NCI-H345 treated with DMSO at 0.1 percent for 48 hours (cell line): ENCODE results near the gene SAMD14.

Source experiments
- DNase-seq: peaks from one replicate; lab custom pipeline; 2025; ENCODE audit not compliant: unreplicated experiment; lab: John Stamatoyannopoulos, UW

The SAMD14 gene

DNA sequence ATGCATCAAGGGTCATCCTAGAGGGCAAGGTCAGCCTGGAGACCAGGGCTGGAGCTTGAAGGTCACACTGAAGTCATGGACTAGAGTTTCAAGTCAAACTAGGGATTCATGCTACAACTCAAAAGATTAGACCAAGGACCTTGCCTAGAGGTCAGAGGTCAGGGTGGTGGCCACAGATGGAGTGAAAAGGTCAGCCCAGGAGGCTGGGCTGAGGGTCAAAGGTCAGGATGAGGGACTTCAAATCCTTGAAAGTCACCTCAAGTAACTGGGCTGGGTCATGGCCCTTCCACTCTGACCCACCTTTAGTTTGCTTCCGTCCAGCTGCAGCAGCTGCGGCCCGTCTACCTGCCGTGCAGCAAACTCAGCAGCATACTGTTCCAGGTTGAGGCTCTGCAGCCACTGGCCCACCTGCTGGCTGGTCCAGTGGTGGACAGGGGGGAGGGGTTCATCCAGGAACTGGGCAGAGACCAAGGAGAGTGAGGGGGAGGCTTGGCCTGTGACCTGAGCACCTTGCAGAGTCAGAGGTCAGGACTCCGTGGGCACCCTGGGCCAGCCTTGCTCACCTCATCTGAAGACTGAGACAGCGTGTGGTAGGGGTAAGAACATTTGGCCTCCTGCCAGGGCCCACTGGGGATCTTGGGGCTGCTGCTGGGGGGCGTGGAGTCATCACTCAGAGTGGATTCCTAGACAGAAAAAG lies 16.2 kb downstream of the SAMD14 start:
- DNase-seq: no peak

DNA sequence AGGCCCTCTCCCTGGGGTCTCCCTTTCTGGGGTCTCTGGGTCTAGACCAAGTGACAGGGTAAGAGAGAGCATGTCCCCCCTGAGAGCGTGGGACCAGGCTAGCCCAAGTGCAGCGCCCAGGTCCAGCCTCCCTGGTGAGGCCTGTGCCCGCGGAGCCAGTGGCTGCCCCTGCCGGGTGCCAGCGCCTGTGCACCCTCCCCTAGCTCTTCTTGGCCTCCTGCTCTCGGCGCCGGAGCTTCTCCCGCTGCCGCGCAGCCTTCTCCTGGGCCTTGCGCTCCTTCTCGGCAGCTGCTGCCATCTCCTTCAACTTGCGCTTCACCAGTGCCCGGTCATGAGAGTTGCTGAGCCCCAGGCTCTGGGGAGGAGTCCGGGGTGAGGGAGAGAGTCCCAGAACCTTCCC lies 17.3 kb downstream of the SAMD14 start:
- DNase-seq: no peak

DNA sequence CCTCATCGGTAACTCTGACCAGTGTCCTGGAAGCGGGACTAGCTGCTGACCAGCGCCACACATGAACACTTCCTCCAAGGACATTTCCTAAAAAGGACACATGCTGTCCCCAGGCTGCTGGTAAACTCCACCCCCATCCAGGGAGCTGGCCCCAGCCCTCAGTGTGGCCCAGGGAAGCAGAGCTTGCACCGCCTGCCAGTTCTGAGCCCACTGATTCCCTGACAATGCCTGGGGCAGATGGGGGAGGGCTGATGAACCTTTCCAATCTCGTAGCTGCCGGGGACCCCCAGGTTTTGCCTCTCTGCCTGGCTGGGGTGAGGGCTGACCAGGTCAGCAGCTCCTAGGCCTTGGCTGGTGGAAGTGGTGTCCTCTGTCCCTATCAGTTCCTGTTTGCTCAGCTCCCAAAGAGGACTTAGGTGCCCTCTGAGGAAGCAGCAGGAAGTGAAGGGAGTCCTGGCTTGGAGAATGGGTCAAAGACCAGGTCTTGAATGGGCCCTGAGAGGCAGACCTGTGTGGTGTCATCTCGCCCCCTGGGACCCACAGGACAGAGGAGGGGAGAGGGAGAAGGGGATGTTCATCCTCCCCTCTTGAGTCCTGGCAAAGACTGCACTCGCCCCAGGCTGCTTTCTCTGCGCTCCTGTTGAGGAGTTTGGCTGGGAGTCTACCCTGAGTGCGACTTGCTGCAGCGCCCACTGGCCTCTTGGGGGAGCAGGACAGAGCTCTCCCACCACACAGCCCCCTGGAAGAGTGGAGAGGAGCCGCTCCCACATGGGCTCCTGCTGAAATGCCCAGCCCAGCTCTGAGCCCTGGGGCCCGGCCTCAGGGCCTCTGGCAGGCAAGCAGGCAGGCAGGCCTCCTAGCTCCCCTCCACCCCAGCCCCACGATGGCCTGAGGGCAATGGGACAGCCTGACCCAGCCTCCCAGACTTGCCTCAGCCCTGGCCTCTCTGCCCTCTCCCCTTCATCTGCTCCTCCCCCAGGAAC lies 18.0 kb downstream of the SAMD14 start:
- DNase-seq: no peak

DNA sequence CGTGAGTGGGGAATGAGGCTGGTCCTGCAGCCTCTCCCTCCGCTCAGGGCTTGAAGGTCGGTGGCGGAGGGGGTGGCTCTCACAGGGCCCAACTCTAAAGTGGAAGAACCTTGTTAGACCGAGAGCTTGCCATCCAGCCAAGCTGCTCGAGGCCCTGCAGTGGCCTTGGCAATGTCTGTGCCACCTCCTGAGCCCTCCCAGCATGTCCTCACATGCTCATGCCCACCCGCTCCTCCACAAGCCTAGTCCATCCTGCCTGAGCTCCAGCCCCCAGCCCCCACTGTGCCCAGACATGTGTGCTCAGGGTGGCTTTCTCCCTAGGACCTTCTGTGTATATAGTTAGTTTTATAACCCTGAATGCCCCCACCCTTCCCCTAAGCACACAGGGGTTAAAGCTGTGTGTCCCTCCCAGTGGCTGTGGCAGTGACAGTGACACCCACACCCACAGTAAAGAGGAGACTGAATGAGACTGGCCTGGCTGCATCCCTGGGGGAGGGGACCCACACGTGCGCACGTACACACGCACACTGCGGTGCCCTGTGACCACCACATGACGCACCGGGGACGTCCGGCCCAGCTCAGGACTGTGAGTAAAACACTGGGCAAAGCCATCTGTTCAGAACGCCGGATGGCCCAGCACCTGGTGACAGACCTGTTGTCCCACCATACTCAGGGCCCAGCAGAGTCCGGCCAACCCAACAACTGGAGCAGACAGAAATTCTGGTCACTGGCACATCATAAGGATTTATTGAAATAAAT lies 19.2 kb downstream of the SAMD14 start:
- DNase-seq: no peak

DNA sequence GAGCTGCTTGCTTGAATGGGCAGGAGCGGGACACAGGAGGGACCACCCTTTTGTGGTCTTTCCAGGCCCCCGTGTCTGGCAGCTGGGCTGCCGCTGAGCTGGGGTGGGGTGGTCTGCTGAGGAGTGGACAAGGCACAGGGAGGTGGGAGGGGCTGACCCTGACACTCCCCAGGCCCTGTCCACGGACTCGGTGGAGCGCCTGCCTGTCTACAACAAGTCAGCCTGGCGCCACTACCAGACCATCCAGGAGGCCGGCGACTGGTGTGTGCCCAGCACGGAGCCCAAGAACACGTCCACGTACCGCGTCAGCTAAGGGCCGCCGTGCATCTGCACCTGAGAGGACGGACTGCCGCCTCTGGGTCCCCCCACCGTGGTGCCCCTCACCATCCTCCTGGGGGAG lies 20.2 kb downstream of the SAMD14 start:
- no peak for DNase-seq

DNA sequence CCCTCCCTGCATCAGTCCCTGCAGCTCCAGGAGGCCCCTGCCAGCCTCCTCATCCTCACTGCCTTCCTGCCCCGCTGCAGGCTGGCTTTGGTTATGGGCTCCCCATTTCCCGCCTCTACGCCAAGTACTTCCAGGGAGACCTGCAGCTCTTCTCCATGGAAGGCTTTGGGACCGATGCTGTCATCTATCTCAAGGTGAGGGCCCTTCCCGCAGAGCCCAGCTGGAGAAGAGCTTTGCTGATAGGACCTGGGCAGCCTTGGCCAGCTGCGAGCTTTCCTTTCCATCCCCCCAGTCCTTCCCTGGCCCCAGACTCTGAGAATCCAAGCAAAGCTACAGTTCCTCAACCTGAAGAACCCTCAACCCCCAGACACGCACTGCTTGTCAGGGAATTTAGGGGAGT lies 20.8 kb downstream of the SAMD14 start:
- no peak for DNase-seq

DNA sequence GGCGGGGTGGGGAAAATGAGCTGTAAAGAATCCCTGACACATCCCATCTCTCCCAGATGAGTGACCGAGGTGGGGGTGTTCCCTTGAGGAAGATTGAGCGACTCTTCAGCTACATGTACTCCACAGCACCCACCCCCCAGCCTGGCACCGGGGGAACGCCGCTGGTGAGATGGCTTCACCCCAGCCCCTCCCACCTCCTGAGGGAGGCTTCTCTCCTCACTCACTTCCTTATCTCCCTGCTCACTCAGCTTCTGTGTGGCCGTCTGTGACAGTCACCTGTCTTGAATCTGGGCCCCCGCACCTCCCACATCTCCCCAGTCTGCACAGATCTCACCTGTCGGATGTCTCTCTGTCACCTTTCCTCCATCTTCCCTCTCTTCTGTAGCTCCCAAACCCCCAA lies 21.4 kb downstream of the SAMD14 start:
- DNase-seq: no peak

DNA sequence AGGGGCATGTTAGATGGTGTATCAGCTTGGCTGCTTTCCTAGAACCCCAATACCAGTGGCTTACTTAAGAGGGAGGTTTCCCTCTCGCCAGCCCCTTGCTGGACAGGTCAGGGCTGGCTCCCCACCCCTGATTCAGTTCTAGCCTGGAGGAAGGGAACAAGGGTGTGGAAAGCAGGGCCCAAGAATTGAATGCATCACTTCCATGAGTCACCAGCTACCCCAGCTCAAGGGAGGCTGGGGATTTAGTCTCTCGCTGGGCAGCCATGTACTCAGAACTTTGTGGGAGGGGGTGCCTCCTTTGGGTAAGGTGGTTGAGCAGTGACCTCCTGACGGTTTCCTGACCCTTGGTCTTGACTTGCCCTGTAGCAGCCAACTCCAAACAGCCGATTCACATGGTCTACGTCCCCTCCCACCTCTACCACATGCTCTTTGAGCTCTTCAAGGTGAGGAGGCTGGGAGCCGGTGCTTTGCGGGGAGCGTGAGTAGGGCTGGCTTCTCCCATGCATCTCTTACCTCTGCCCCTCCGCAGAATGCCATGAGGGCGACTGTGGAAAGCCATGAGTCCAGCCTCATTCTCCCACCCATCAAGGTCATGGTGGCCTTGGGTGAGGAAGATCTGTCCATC lies 22.1 kb downstream of the SAMD14 start:
- no peak for DNase-seq

DNA sequence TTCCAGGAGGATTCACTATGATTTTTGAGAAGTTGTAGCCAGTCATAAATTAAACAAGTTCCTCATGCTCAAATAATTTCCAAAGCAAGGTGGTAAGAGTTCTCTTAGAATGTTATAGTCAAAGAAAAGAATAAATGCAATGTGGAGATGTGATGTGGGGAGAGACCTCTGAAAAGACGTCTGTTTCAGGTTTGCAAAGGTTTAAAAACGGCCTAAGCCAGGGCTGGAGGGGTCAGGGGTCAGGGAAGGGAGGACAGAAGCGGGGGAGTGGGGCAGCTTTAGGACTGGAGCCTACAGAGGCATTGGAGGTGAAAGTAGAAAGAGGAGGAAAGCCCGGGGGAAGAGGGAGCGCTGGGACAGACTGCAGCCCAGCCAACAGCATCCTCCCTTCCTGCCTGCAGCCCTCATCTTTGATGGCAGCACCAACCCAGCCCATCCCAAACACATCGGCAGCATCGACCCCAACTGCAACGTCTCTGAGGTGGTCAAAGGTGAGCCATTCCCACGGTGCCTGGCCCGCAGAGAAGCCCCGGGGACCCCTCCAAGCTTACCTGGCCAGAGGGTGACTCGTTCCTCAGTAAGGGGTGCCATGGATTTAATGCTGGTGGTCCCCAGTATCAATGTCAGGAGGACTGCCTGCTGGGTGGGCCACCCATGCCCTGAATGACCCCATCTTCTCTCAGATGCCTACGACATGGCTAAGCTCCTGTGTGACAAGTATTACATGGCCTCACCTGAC lies 23.4 kb downstream of the SAMD14 start:
- DNase-seq: no peak

DNA sequence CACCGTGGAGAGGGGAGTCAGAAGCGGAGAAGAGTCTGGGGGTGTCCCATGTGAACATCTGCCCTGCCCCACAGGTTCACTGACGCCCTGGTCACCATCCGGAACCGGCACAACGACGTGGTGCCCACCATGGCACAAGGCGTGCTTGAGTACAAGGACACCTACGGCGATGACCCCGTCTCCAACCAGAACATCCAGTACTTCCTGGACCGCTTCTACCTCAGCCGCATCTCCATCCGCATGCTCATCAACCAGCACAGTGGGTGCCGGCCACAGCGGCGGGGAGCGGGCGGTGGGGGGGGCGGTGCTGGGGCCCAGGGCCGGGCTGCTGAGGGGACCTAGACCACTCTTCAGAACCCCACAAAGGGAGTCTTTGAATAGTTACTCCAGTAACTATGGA lies 24.1 kb downstream of the SAMD14 start:
- no peak for DNase-seq

DNA sequence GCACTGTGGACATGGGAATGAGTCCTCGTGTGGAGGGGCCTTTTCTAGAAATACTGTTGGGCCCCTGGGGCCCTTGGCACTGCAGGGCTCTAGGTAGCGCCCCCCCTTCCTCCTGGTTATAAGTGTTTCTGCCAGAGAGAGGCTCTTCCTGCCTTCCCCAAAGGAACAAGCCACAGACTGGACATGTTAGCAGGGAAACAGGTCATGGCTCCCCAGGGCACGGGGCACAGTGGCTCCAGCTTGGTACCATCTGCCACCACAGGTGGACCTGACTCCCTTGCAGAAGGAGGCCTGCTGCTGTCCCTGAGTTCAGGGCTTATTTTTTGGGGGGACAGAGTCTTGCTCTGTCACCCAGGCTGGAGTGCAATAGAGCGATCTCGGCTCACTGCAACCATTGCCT lies 26.0 kb downstream of the SAMD14 start:
- DNase-seq: no peak

DNA sequence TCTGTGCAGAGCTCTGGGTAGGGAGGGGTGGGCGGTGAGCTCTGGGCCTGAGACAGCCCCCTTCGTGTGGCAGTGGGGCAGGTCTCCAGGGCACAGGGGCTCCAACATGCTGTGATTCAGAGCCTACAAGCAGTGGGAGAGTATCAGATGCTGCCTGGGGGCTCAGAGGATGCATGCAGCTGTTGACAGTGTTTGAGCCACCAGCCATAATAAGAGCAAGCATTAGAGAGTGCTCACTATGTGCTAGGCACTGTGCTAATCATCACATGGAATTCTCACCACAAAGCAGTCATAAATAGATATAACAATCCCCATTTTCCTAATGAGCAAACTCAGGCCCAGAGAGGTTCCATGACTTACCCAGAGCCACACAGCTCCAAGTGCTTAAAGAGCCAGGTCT lies 26.7 kb downstream of the SAMD14 start:
- DNase-seq: no peak

DNA sequence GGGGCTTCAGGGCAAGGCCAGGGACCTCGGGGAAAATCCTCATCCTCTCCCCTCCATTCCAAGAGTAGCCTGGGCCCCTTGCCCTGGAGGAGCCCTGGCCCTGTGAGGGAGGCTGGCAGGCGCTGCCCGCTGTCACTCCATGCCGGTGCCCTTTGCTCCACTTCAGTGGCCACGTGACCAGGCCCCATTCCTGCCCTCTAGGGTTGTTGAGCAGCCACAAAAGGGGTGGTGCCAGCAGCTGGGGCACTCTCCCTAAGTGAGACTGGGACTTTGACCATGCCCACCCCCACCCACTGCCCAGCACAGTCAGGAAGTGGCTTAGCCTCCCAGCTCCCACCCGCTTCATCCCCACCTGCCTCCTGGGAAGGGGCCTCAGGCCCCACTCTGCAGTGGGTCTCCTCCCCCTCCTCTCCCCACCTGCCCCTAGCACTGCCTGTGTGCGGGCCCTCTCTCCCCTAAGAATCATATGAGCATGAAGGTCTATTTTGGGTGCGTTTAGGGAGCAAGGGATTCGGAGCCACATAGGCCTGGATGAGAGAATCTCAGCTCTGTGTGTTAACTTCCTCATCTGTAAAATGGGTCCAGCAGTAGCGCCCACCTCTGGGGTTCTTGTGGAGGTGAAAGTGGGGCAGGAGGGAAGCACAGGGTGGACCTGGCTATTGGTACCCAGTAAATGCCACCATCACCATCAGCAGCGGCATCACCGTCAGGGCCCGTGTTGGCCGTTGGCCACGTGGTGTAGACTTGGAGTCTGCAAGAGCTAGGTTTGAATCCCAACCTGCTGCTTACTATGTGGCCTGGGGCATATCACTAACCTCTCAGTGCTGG lies 27.6 kb downstream of the SAMD14 start:
- no peak for DNase-seq

DNA sequence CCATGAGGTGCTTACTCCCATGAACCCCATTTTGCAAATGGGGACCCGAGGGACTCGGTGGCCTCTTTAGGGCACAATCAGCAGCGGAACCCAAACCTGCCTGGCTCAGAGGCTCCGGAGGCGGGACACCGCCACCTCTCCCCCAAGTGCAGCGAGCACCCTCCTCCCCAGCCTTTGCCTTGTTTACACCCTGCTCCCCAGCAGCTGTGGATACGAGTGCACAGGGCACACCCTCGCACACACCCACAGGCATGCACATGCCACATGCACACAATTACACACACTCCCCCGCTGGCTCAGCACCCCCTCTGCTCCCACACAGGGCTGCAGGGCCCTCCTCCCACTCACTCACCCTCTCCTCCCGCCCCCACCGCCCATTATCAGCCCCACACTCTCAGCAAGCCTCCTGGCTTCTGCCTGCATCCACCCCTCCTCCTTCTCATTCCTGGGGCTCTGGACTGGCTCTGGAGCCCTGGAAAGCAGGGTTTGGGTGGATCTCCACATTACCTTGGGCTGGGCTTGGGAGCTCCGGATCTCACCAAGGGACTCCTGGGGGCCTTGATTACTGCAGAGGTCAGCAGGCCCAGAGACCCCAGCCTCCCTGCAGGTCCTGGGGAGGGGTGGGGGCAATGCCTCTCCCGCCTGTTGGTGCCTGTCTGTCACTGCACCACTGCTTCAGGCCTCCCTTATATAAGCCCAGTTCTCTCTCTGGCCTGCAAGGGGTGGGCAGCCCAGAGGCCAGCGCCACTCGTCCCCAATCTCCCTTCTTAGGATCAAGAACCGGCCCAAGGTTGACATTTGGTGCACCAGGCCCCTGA lies 28.4 kb downstream of the SAMD14 start:
- DNase-seq: no peak

DNA sequence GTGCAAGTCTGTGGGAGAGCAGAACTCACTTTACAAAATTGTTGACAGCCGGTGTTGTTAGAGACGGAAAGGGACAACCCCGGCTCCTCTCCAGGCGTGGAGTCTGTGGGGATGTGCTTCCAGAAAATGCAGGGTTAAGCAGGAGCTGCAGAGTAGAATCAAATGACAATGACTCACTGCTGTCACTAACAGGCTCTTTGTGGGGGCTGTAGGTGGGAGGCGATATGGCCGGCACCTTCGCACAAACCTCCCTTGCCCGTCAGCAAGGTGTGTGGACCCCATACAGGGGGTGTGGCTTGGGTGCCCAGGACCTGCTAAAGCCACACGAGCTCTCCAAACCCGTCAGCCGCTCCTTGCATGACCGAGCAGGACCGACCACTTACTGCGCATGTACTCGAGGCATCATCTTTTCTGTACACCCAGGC lies 29.0 kb downstream of the SAMD14 start:
- DNase-seq: no peak

DNA sequence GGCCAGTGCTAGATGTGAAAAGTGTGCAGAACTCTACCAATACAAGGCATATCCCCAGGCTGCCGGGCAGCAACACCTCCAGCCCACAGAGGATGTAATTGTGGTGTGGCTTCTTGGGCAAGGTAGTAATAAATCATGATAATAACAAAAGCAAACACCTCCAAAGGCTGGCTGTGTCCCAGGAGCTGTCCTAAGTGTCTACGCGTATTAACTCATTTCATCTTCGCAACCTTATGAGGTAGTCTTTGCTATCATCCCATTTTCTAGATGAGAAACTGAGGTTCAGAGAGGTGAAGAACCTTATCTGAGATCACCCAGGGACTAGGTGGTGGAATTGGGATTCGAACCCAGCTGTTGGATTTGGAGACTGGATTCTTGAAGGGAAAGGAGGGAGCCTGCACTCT lies 29.5 kb downstream of the SAMD14 start:
- no peak for DNase-seq

DNA sequence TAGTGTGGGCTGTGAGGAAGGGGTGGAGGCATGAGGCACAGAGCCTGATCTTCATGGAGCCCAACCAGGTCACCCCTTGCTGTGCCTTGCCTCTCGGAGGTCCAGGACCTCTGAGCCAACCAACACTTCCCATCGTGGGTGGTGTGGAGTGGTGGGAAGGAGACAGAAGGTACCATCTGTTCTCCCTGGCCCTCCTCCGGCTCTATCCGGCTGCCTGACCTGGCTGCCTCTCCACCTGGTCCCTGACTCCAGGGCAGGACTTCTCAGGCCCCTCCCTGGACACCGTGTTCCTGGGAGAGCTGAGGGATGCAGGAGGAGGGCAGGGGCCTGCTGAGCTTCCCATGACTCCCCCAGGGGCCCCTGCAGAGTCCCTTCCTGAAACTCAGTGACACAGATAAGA lies 31.0 kb downstream of the SAMD14 start:
- no peak for DNase-seq

DNA sequence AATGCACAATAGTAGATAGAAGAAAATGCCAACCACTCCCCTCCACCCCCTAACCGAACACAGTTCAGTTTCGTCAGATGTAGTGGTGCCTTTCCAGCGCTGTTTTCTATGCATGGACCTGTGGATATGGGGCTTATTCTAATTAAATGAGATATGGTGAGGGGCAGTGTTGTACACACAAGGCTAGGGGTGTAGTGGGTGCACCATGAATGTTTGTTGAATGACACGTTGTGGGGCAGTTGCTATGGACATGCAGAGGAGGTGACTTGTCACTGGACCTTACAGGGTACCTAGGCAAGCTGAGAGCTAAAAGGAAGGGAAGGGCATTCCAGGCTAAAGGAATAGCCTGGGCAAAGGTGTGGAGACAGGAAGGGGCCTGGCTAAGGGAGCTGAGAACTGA lies 31.4 kb downstream of the SAMD14 start:
- no peak for DNase-seq

DNA sequence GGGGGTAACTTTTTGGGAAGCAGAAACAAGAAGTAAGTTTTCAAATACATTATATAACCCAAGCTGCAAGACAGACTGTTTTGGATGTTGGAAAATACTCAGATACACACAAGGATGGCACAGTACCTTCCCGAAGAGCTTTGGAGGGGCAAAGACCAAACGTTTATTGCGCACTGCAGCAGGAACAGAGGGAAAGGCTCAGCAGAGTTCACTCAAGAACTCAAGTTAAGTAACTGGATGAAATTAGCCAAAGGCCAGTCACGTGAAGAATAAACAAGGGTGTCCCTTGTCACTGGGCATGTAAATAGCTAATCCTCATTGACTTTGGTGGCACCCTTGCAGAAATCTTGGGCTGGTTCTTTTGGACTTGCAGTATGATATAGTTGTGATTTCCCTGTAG lies 32.0 kb downstream of the SAMD14 start:
- no peak for DNase-seq
